Measurements from ENCODE around the gene MALSU1. TPM values are rescaled to one million over a fixed set of nuclear protein-coding genes. Genes with fewer than 3 reads are reported as not detected.

MALSU1 gene
- total RNA-seq, 4 donors from 2014 or later = 83.8 to 112 (median 109) TPM

DNA sequence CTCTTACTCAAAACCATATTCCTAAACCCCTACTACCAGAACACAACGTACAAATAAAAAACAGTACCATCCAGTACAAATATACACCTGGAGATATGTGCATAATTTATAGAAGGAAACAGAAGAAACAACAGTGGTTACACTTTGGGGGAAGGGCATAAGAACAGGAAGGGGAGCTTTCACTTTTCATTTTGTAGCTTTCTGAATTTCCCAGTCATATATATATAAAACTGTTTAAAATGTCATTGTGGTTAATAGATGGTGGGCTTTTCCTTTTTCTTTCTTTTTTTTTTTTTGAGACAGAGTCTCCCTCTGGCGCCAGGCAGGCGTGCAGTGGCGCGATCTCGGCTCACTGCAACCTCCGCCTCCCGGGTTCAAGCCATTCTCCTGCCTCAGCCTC lies 47.2 kb downstream of the MALSU1 start:
- H3K4me1 ChIP-seq = no peaks in the 10 kb centered on the region
- no peaks in the 10 kb centered on the region for H3K36me3 ChIP-seq
- ATAC-seq (no peak), DNase-seq (no peak)
- H3K9me3 ChIP-seq = no peaks in the 10 kb centered on the region
- no peaks in the 10 kb centered on the region for H3K27me3 ChIP-seq
- TF ChIP-seq, protein P1, sequence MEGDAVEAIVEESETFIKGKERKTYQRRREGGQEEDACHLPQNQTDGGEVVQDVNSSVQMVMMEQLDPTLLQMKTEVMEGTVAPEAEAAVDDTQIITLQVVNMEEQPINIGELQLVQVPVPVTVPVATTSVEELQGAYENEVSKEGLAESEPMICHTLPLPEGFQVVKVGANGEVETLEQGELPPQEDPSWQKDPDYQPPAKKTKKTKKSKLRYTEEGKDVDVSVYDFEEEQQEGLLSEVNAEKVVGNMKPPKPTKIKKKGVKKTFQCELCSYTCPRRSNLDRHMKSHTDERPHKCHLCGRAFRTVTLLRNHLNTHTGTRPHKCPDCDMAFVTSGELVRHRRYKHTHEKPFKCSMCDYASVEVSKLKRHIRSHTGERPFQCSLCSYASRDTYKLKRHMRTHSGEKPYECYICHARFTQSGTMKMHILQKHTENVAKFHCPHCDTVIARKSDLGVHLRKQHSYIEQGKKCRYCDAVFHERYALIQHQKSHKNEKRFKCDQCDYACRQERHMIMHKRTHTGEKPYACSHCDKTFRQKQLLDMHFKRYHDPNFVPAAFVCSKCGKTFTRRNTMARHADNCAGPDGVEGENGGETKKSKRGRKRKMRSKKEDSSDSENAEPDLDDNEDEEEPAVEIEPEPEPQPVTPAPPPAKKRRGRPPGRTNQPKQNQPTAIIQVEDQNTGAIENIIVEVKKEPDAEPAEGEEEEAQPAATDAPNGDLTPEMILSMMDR (IDR thresholded peaks at IDR 0.05 in 4 of 5, conservative IDR thresholded peaks at IDR 0.05 in 1 of 5) = no peak
- no peak for TF ChIP-seq POLR2A (IDR thresholded peaks at IDR 0.05)
- intact Hi-C loops (cut with DNase I; ENCODE audit: low total_unique reads) (no loop called here), in situ Hi-C loops (cut with MboI; ENCODE audit: low sequenced_read_pairs in 4 of 4) (no loop called here)
- H3K27ac ChIP-seq = no peak overlapping the region
- no peak overlapping the region for H3K4me3 ChIP-seq

- Histone ChIP-seq H3K4me3 (no peak overlapping the region), H3K9me3 (no peaks in the 10 kb centered on the region), H3K4me1 (no peaks in the 10 kb centered on the region), H3K27ac (no peak overlapping the region), H3K36me3 (no peaks in the 10 kb centered on the region), H3K27me3 (no peaks in the 10 kb centered on the region)
- no peak for ATAC-seq
- intact Hi-C loops (cut with DNase I; ENCODE audit: low total_unique reads) = no loop called here
- TF ChIP-seq, protein P1 (IDR thresholded peaks at IDR 0.05 in 4 of 5, conservative IDR thresholded peaks at IDR 0.05 in 1 of 5) = no peak
- TF ChIP-seq POLR2A (IDR thresholded peaks at IDR 0.05) = no peak
- in situ Hi-C loops (cut with MboI; ENCODE audit: low sequenced_read_pairs in 4 of 4) = no loop called here
- DNase-seq = no peak
Measured at GRCh38 chr7:23347033-23347681, 48.0 kb downstream of the MALSU1 start.

DNA sequence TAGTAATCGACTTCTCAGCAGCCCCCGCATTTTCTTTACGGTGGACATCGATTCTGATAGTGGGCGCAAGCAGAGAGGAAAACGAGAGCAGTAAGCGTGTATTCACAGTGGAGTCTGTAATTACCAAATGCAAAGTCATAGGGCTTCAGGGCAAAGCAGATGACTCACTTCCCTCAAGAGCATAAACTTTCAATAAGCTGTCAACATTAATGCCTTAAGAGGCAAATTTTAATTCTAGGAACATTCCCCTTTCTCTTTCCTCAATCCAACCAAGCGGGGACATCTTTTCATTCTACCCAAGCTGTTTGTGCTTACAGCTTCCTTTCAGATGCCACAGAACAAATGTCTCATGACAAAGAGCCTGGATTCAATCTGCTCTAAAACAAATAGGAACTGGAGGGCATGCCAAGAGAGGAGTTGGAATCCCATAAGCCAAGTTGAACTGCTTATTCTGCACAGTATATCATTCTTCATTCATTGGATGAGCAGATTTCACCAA lies 48.6 kb downstream of the MALSU1 start:
- no peak overlapping the region for H3K27ac ChIP-seq
- no peak overlapping the region for H3K4me3 ChIP-seq
- H3K4me1 ChIP-seq = no peaks in the 10 kb centered on the region
- intact Hi-C loops (cut with DNase I; ENCODE audit: low total_unique reads) (no loop called here), in situ Hi-C loops (cut with MboI; ENCODE audit: low sequenced_read_pairs in 4 of 4) (no loop called here)
- no peaks in the 10 kb centered on the region for H3K9me3 ChIP-seq
- no peak for TF ChIP-seq POLR2A (IDR thresholded peaks at IDR 0.05)
- TF ChIP-seq, protein P1 (IDR thresholded peaks at IDR 0.05 in 4 of 5, conservative IDR thresholded peaks at IDR 0.05 in 1 of 5) = no peak
- H3K27me3 ChIP-seq = no peaks in the 10 kb centered on the region
- no peaks in the 10 kb centered on the region for H3K36me3 ChIP-seq
- DNase-seq = no peak
- ATAC-seq = no peak

- no peak overlapping the region for H3K27ac ChIP-seq
- no peaks in the 10 kb centered on the region for H3K9me3 ChIP-seq
- no peak overlapping the region for H3K4me3 ChIP-seq
- no peaks in the 10 kb centered on the region for H3K4me1 ChIP-seq
- no peaks in the 10 kb centered on the region for H3K36me3 ChIP-seq
- TF ChIP-seq, protein P1 (IDR thresholded peaks at IDR 0.05 in 4 of 5, conservative IDR thresholded peaks at IDR 0.05 in 1 of 5) = no peak
- TF ChIP-seq POLR2A (IDR thresholded peaks at IDR 0.05) = no peak
- H3K27me3 ChIP-seq = no peaks in the 10 kb centered on the region
- intact Hi-C loops (cut with DNase I; ENCODE audit: low total_unique reads) (no loop called here), in situ Hi-C loops (cut with MboI; ENCODE audit: low sequenced_read_pairs in 4 of 4) (no loop called here)
- DNase-seq (no peak), ATAC-seq (no peak)
Measured at GRCh38 chr7:23349484-23350157, 50.5 kb downstream of the MALSU1 start.
